ENCODE results near the gene GBE1. TPM values are rescaled to one million over a fixed set of nuclear protein-coding genes. Genes with fewer than 3 reads are reported as not detected.

The GBE1 gene
- total RNA-seq, 1 donor from 2014 or later, result 10.9 TPM

DNA sequence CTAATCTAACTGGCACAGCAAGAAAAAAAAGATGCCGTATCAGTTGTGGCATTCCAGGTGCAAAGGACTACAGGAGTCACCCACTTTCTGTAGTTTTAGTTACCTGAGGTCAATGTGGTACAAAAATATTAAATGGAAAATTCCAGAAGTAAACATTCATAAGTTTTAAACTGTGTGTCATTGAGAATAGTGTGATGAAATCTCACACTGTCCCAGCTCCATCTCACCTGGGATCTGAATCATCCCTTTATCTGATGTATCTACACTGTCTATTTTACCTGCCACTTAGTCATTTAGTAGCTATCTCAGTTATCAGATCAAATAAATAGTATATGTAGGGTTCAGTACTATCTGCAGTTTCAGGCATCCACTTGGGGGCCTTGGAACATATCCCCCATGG lies 26.7 kb downstream of the GBE1 start:
- TF ChIP-seq, protein P1, sequence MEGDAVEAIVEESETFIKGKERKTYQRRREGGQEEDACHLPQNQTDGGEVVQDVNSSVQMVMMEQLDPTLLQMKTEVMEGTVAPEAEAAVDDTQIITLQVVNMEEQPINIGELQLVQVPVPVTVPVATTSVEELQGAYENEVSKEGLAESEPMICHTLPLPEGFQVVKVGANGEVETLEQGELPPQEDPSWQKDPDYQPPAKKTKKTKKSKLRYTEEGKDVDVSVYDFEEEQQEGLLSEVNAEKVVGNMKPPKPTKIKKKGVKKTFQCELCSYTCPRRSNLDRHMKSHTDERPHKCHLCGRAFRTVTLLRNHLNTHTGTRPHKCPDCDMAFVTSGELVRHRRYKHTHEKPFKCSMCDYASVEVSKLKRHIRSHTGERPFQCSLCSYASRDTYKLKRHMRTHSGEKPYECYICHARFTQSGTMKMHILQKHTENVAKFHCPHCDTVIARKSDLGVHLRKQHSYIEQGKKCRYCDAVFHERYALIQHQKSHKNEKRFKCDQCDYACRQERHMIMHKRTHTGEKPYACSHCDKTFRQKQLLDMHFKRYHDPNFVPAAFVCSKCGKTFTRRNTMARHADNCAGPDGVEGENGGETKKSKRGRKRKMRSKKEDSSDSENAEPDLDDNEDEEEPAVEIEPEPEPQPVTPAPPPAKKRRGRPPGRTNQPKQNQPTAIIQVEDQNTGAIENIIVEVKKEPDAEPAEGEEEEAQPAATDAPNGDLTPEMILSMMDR (IDR thresholded peaks at IDR 0.05; ENCODE audit: unreplicated experiment), result no peak
- Mint-ChIP-seq H3K27me3 (no peaks in the 10 kb centered on the region), H3K4me3 (ENCODE audit: low read depth) (no peak overlapping the region), H3K27ac (no peak overlapping the region), H3K36me3 (ENCODE audit: insufficient read depth) (no peaks in the 10 kb centered on the region), H3K4me1 (ENCODE audit: low read depth) (no peaks in the 10 kb centered on the region), H3K9me3 (ENCODE audit: low read depth) (peaks cover 4% of the 10 kb centered on the region)
- DNase-seq (ENCODE audit: low spot score, unreplicated experiment), result no peak

DNA sequence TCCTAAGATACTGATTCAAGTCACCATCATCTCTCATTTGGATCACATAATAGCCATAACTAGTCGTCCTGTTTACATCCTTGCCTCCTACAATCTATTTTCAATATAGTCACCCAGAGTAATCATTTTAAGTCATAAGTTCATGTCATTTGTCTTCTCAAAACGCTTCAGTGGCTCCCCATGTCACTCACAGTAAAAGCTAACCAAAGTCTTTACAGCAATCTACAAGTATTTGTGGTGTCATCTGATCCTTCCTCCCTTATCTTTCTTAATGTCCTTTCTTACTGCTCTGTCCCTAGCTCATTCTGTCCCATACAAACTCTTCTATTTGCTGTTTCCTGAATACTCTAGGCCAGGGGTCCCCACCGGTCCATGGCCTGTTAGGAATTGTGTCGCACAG lies 28.8 kb downstream of the GBE1 start:
- Mint-ChIP-seq H3K36me3 (ENCODE audit: insufficient read depth) (no peaks in the 10 kb centered on the region), H3K27ac (no peak overlapping the region), H3K27me3 (no peaks in the 10 kb centered on the region), H3K9me3 (ENCODE audit: low read depth) (peaks cover 4% of the 10 kb centered on the region), H3K4me1 (ENCODE audit: low read depth) (peaks cover 8% of the 10 kb centered on the region), H3K4me3 (ENCODE audit: low read depth) (no peak overlapping the region)
- no peak for DNase-seq (ENCODE audit: low spot score, unreplicated experiment)
- TF ChIP-seq, protein P1 (IDR thresholded peaks at IDR 0.05; ENCODE audit: unreplicated experiment), result no peak

DNA sequence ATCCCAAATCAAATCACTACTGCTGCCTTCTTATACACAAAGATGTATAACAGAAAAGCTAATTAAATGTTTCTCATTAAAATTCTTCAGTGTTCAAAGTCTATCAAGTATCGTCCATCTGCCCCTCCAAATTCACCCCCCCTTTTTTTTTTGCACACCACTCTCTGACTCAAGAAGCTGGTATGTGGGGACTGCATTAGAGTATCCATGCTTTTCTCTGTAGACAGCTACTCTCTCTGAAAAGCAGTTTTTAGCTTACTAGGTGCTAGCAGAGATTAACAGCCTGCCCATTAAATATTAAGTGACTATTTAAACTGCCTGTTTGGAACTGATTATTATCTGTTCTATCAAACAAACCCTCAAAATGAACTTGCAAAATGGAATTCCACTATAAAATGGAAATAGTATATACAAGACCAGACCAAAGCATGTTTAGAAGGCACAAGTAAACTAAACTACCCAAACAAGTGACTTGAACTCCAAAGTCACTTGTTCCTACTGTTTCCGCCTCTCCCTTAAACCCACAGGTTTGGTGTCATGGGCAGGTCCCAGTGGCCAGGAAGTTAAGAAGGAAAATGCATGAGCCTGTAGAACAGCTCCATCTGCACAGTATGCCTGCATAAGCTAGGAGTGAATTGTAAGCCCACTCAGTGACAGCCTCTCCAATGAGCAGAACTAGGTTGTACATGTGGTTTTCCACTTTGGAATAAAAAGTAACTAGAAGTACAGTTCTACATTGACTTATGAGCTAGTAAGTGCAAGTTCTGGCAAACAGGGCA lies 32.5 kb downstream of the GBE1 start:
- Mint-ChIP-seq H3K4me3 (ENCODE audit: low read depth) (no peak overlapping the region), H3K36me3 (ENCODE audit: insufficient read depth) (no peaks in the 10 kb centered on the region), H3K4me1 (ENCODE audit: low read depth) (peaks cover 11% of the 10 kb centered on the region), H3K27ac (no peak overlapping the region), H3K27me3 (no peaks in the 10 kb centered on the region), H3K9me3 (ENCODE audit: low read depth) (peaks cover 4% of the 10 kb centered on the region)
- TF ChIP-seq, protein P1 (IDR thresholded peaks at IDR 0.05; ENCODE audit: unreplicated experiment), result no peak
- DNase-seq (ENCODE audit: low spot score, unreplicated experiment), result no peak

DNA sequence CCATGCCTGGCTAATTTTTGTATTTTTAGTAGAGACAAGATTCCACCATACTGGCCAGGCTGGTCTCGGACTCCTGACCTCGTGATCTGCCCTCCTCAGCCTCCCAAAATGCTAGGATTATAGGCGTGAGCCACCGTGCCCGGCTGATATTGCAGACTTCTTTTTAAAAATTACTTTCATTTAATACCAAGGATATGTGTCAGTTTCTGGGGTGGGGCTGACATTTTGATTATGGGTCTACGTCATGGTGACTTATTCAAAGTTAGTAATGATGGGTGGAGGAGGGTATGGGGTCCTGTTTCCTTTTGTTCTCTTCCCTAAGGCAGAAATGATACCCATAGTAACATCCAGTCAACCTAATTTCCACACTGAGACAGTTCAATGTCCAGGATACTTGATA lies 34.7 kb downstream of the GBE1 start:
- peaks cover 15% of the 10 kb centered on the region for H3K4me1 Mint-ChIP-seq (ENCODE audit: low read depth)
- no peak overlapping the region for H3K27ac Mint-ChIP-seq
- H3K4me3 Mint-ChIP-seq (ENCODE audit: low read depth), result no peak overlapping the region
- TF ChIP-seq, protein P1 (IDR thresholded peaks at IDR 0.05; ENCODE audit: unreplicated experiment), result no peak
- H3K9me3 Mint-ChIP-seq (ENCODE audit: low read depth), result no peaks in the 10 kb centered on the region
- no peaks in the 10 kb centered on the region for H3K36me3 Mint-ChIP-seq (ENCODE audit: insufficient read depth)
- H3K27me3 Mint-ChIP-seq, result no peaks in the 10 kb centered on the region
- no peak for DNase-seq (ENCODE audit: low spot score, unreplicated experiment)

DNA sequence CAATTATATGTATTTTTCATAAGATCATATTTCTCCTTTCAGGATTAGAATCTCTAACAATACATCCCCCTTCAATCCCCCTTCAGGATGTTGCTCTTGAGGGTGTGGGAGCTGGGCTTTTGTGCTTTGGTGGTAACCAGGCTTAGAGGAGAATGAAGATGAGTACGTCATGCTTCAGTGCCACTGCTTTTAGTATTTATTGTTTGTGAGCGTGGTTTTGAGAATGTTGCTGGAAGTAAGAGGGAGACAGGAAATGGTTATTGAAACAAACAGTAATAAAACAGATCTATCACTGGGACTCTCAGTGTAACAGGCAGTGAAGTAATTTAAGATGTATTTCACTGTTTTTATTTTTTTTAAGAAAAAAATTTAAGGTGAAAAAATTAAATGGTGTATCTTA lies 35.3 kb downstream of the GBE1 start:
- TF ChIP-seq, protein P1 (IDR thresholded peaks at IDR 0.05; ENCODE audit: unreplicated experiment), result no peak
- no peaks in the 10 kb centered on the region for H3K9me3 Mint-ChIP-seq (ENCODE audit: low read depth)
- H3K4me1 Mint-ChIP-seq (ENCODE audit: low read depth), result peaks cover 15% of the 10 kb centered on the region
- no peak overlapping the region for H3K4me3 Mint-ChIP-seq (ENCODE audit: low read depth)
- H3K36me3 Mint-ChIP-seq (ENCODE audit: insufficient read depth), result no peaks in the 10 kb centered on the region
- no peak overlapping the region for H3K27ac Mint-ChIP-seq
- DNase-seq (ENCODE audit: low spot score, unreplicated experiment), result no peak
- no peaks in the 10 kb centered on the region for H3K27me3 Mint-ChIP-seq
